MM.1S (cell line): Measurements from ENCODE around the gene SCART1.
"Not testable (repeated sequence)": the region's sequence is repeated elsewhere in the genome, so short reads cannot be mapped to it uniquely, and the experiment has no call there.

ENCODE experiments used
- DNase-seq: peaks from one replicate; pipeline ENCODE4 v3.0.0-alpha.2; 2015
- H2AFZ ChIP-seq: fragments of 300-600 bp; sonication (generic); 2 replicates; pipeline ENCODE4 v1.6.0; 2016; ENCODE audit warnings: antibody characterized with exemption, low read length
- H3F3A ChIP-seq: fragments of 300-600 bp; sonication (generic); 2 replicates; pipeline ENCODE4 v1.6.1; 2016; ENCODE audit warnings: mild to moderate bottlenecking, antibody characterized with exemption, low read length, moderate library complexity, mixed read lengths; ENCODE audit not compliant: insufficient read depth
- H3K27ac ChIP-seq: fragments of 300-600 bp; sonication (generic); 2 replicates; pipeline ENCODE4 v1.5.1; 2016; ENCODE audit warnings: mild to moderate bottlenecking, low read length
- H3K27me3 ChIP-seq: fragments of 300-600 bp; sonication (generic); replicated peaks from 2 replicates; pipeline ENCODE4 v1.6.0; 2016; ENCODE audit warnings: low read length; ENCODE audit not compliant: insufficient read depth
- H3K36me3 ChIP-seq: fragments of 300-600 bp; sonication (generic); replicated peaks from 2 replicates; pipeline ENCODE4 v1.6.1; 2016; ENCODE audit warnings: mild to moderate bottlenecking, low read length, mixed read lengths; ENCODE audit not compliant: insufficient read depth
- H3K4me1 ChIP-seq: fragments of 300-600 bp; sonication (generic); 2 replicates; pipeline ENCODE4 v1.6.1; 2016; ENCODE audit warnings: low read length, mixed read lengths
- H3K4me2 ChIP-seq: fragments of 300-600 bp; sonication (generic); 2 replicates; pipeline ENCODE4 v1.6.0; 2016; ENCODE audit warnings: low read depth, low read length
- H3K4me3 ChIP-seq: fragments of 300-600 bp; sonication (generic); 2 replicates; pipeline ENCODE4 v1.5.1; 2016; ENCODE audit warnings: low read length, mixed read lengths
- H3K79me2 ChIP-seq: fragments of 300-600 bp; sonication (generic); 2 replicates; pipeline ENCODE4 v1.6.1; 2016; ENCODE audit warnings: mixed run types, low read length, mixed read lengths
- H3K9ac ChIP-seq: fragments of 300-600 bp; sonication (generic); 2 replicates; pipeline ENCODE4 v1.6.1; 2016; ENCODE audit warnings: low read length, mixed read lengths
- H3K9me2 ChIP-seq: fragments of 300-600 bp; sonication (generic); replicated peaks from 2 replicates; pipeline ENCODE4 v1.6.1; 2016; ENCODE audit warnings: mild to moderate bottlenecking, low read length, mixed read lengths; ENCODE audit not compliant: insufficient read depth
- H3K9me3 ChIP-seq: fragments of 300-600 bp; sonication (generic); replicated peaks from 2 replicates; pipeline ENCODE4 v1.6.1; 2016; ENCODE audit warnings: mild to moderate bottlenecking, low read length, mixed read lengths; ENCODE audit not compliant: insufficient read depth
- H4K20me1 ChIP-seq: fragments of 300-600 bp; sonication (generic); 2 replicates; pipeline ENCODE4 v1.6.1; 2016; ENCODE audit warnings: mild to moderate bottlenecking, low read length, moderate library complexity, mixed read lengths; ENCODE audit not compliant: insufficient read depth
- EZH2 ChIP-seq: fragments of 300-600 bp; sonication (generic); optimal IDR thresholded peaks from 2 replicates; pipeline ENCODE3; 2017; ENCODE audit warnings: low read depth, mild to moderate bottlenecking, antibody characterized with exemption, low read length, mixed read lengths
- EZH2phosphoT487 ChIP-seq: fragments of 300-600 bp; sonication (generic); IDR thresholded peaks from 2 replicates; pipeline ENCODE4 v1.6.1; 2018; ENCODE audit warnings: antibody characterized with exemption, low read length
- TF ChIP-seq, protein P1 (sequence below): fragments of 300-600 bp; sonication (generic); IDR thresholded peaks from 2 replicates; pipeline ENCODE4 v1.5.1; 2016; ENCODE audit warnings: antibody characterized with exemption, low read length, mixed read lengths

The SCART1 gene

DNA sequence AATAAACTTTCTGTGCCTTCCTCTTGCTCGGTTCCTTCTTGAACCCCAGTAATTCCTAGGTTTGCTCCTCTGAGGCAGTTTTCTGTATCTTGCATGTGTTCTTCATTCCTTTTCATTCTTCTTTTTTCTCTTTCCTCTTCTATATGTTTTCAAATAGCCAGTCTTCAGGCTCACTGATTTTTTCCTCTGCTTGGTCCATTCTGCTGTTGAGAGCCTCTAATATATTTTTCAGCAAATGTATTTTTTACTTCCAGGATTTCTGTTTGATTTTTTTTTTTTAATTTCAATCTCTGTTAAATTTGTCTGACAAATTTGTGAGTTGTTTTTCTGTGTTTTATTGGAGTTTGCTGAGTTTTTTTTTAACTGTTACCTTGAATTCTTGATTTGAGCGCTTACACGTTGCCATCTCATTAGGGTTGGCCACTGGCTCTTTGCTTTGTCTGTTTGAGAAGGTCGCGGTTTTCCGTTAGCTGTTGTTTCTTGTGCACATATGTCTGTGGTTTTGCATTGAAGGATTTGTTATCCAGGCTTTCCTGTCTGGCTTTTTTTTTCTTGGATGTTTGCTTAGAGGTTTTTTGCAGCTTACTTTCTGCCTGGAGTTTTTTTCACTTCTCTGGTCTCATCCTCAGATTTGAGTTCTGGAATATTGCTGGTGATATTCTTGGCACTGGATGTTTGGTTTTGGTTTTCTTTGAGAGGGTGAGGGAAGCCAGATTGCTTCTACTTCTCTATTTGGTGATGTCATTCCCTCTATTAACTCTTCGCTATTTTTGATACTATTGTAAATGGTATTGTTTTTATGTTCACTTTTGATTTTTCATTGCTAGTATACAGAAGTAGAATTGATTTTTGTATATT is 42.0 kb upstream of the SCART1 start:
- H3K27ac ChIP-seq, result no peak overlapping the region
- H3K79me2 ChIP-seq, result peaks cover 60% of the 10 kb centered on the region
- H3F3A ChIP-seq, result no peaks in the 10 kb centered on the region
- H4K20me1 ChIP-seq, result no peaks in the 10 kb centered on the region
- H3K4me1 ChIP-seq, result no peaks in the 10 kb centered on the region
- no peak for DNase-seq
- H3K9me3 ChIP-seq, result no peaks in the 10 kb centered on the region
- H2AFZ ChIP-seq, result no peak overlapping the region
- H3K4me2 ChIP-seq, result no peak overlapping the region
- no peaks in the 10 kb centered on the region for H3K27me3 ChIP-seq
- no peak overlapping the region for H3K9ac ChIP-seq
- no peak overlapping the region for H3K4me3 ChIP-seq
- H3K9me2 ChIP-seq, result no peaks in the 10 kb centered on the region
- H3K36me3 ChIP-seq, result peaks cover 11% of the 10 kb centered on the region; the same call in 1 of the 2 replicates
- TF ChIP-seq, protein P1, sequence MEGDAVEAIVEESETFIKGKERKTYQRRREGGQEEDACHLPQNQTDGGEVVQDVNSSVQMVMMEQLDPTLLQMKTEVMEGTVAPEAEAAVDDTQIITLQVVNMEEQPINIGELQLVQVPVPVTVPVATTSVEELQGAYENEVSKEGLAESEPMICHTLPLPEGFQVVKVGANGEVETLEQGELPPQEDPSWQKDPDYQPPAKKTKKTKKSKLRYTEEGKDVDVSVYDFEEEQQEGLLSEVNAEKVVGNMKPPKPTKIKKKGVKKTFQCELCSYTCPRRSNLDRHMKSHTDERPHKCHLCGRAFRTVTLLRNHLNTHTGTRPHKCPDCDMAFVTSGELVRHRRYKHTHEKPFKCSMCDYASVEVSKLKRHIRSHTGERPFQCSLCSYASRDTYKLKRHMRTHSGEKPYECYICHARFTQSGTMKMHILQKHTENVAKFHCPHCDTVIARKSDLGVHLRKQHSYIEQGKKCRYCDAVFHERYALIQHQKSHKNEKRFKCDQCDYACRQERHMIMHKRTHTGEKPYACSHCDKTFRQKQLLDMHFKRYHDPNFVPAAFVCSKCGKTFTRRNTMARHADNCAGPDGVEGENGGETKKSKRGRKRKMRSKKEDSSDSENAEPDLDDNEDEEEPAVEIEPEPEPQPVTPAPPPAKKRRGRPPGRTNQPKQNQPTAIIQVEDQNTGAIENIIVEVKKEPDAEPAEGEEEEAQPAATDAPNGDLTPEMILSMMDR, result no peak
- TF ChIP-seq EZH2 (no peak), EZH2phosphoT487 (no peak)

DNA sequence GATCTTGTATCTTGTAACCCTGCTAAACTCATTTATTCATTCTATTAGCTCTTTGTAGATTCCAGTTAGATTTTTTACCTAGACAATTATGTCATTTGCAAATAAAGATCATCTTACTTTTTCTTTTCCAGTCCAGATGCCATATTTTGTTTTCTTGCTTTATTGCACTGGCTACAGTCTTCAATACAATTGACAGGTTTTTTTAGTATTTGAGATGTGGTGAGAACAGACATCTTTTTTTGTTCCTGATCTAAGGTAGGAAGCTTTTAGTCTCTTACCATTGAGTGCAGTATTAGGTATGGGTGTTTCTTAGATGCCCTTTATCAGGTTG is 41.4 kb upstream of the SCART1 start:
- no peaks in the 10 kb centered on the region for H3K4me1 ChIP-seq
- H2AFZ ChIP-seq, result no peak overlapping the region
- H3K4me2 ChIP-seq, result no peak overlapping the region
- H3K79me2 ChIP-seq, result peaks cover 54% of the 10 kb centered on the region
- H3K9ac ChIP-seq, result no peak overlapping the region
- H3K27ac ChIP-seq, result no peak overlapping the region
- no peaks in the 10 kb centered on the region for H4K20me1 ChIP-seq
- no peak overlapping the region for H3K4me3 ChIP-seq
- no peaks in the 10 kb centered on the region for H3K27me3 ChIP-seq
- DNase-seq, result no peak
- TF ChIP-seq EZH2, result no peak
- TF ChIP-seq, protein P1, result no peak
- no peak for TF ChIP-seq EZH2phosphoT487
- H3F3A ChIP-seq, result no peaks in the 10 kb centered on the region
- H3K9me3 ChIP-seq, result no peaks in the 10 kb centered on the region
- H3K36me3 ChIP-seq, result peaks cover 11% of the 10 kb centered on the region; the same call in 1 of the 2 replicates
- H3K9me2 ChIP-seq, result no peaks in the 10 kb centered on the region

- not testable (repeated sequence) for H3K27me3 ChIP-seq, H3K27ac ChIP-seq, H3K4me2 ChIP-seq, H3F3A ChIP-seq, H3K9ac ChIP-seq, H3K9me2 ChIP-seq, H3K9me3 ChIP-seq, H3K4me1 ChIP-seq, DNase-seq, H4K20me1 ChIP-seq, H2AFZ ChIP-seq, H3K4me3 ChIP-seq
- Histone ChIP-seq H3K79me2 (peaks cover 36% of the 10 kb centered on the region), H3K36me3 (peaks cover 11% of the 10 kb centered on the region; the same call in 1 of the 2 replicates)
Observed at GRCh38 chr10:133414401-133414800, 39.3 kb upstream of the SCART1 start.

DNA sequence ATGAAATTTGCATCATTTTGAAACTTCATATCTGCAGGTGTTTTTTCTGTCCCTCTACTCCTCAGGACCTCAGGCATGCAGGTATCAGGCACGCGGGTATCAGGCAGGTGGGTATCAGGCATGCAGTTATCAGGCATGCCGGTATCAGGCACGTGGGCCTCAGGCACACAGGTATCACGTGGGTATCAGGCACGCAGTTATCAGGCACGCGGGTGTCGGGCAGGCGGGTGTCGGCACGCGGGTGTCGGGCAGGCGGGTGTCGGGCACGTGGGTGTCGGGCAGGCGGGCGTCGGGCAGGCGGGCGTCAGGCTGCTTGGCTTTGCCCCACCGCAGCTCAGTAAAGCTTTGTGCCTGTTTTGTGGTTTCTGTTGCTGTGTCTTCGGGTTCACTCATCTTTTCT is 38.0 kb upstream of the SCART1 start:
- DNase-seq, result no peak
- H3F3A ChIP-seq, result no peaks in the 10 kb centered on the region
- no peak overlapping the region for H3K9ac ChIP-seq
- H2AFZ ChIP-seq, result no peak overlapping the region
- no peaks in the 10 kb centered on the region for H3K9me2 ChIP-seq
- H3K27ac ChIP-seq, result no peak overlapping the region
- no peaks in the 10 kb centered on the region for H4K20me1 ChIP-seq
- H3K36me3 ChIP-seq, result peaks cover 11% of the 10 kb centered on the region; the same call in 1 of the 2 replicates
- no peaks in the 10 kb centered on the region for H3K9me3 ChIP-seq
- H3K27me3 ChIP-seq, result no peaks in the 10 kb centered on the region
- H3K4me3 ChIP-seq, result no peak overlapping the region
- no peak overlapping the region for H3K4me2 ChIP-seq
- H3K4me1 ChIP-seq, result no peaks in the 10 kb centered on the region
- TF ChIP-seq EZH2 (no peak), EZH2phosphoT487 (no peak)
- TF ChIP-seq, protein P1, result no peak
- peaks cover 22% of the 10 kb centered on the region for H3K79me2 ChIP-seq
